22Rv1 (cell line): ENCODE measurements around the gene CNGB1.

Source experiments
- ZFX ChIP-seq: fragments of 450-650 bp; IDR thresholded peaks from 2 replicates; pipeline ENCODE4 v1.6.1; 2017; ENCODE audit warnings: antibody characterized with exemption, borderline replicate concordance
- TF ChIP-seq, protein P1 (sequence below): fragments of 450-650 bp; IDR thresholded peaks from 2 replicates; pipeline ENCODE4 v1.5.1; 2017; ENCODE audit warnings: mild to moderate bottlenecking

DNA sequence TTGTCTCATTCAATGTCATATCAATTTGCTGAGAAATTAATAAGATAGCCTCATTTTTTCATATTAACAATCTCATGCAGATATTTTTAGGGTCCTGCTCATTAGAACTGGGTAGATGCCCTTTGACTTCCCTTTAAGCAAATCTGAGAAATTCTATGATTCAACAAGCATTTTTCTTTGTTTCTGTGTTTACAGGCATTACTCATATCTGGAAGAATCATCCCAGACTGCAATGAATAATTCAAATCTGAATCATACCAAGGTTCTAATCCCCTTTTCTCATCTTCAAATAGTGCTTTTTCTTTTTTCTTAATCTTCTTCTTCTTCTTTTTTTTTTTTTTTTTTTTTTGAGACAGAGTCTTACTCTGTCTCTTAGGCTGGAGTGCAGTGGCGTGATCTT lies 99.5 kb downstream of the CNGB1 start:
- TF ChIP-seq, protein P1, sequence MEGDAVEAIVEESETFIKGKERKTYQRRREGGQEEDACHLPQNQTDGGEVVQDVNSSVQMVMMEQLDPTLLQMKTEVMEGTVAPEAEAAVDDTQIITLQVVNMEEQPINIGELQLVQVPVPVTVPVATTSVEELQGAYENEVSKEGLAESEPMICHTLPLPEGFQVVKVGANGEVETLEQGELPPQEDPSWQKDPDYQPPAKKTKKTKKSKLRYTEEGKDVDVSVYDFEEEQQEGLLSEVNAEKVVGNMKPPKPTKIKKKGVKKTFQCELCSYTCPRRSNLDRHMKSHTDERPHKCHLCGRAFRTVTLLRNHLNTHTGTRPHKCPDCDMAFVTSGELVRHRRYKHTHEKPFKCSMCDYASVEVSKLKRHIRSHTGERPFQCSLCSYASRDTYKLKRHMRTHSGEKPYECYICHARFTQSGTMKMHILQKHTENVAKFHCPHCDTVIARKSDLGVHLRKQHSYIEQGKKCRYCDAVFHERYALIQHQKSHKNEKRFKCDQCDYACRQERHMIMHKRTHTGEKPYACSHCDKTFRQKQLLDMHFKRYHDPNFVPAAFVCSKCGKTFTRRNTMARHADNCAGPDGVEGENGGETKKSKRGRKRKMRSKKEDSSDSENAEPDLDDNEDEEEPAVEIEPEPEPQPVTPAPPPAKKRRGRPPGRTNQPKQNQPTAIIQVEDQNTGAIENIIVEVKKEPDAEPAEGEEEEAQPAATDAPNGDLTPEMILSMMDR, result no peak
- no peak for TF ChIP-seq ZFX
